H9 (cell line): Measurements from ENCODE around the gene ARID5A. TPM values are rescaled to one million over a fixed set of nuclear protein-coding genes. Genes with fewer than 3 reads are reported as not detected.

Experiments used
- DNase-seq: peaks from one replicate; pipeline ENCODE4 v3.0.0-alpha.2; 2017
- H2AFZ ChIP-seq: one replicate; pipeline ENCODE4 v1.6.1; 2013; ENCODE audit warnings: mild to moderate bottlenecking, low read length, control low read depth, moderate library complexity
- H2AK5ac ChIP-seq: 2 replicates; pipeline ENCODE4 v1.6.1; 2013; ENCODE audit warnings: low read length, control low read depth, mixed read lengths; ENCODE audit not compliant: insufficient read length
- H2BK120ac ChIP-seq: one replicate; pipeline ENCODE4 v1.6.1; 2013; ENCODE audit warnings: low read depth, mild to moderate bottlenecking, low read length, control low read depth, inconsistent platforms; ENCODE audit not compliant: poor library complexity, severe bottlenecking
- H2BK12ac ChIP-seq: 2 replicates; pipeline ENCODE4 v1.6.1; 2013; ENCODE audit warnings: low read length, control low read depth, mixed read lengths, low read depth; ENCODE audit not compliant: insufficient read length
- H2BK15ac ChIP-seq: 2 replicates; pipeline ENCODE4 v1.6.1; 2013; ENCODE audit warnings: low read depth, low read length, control low read depth
- H2BK20ac ChIP-seq: one replicate; pipeline ENCODE4 v1.6.1; 2013; ENCODE audit warnings: low read depth, mild to moderate bottlenecking, low read length, control low read depth, inconsistent platforms; ENCODE audit not compliant: poor library complexity, severe bottlenecking
- H2BK5ac ChIP-seq: 2 replicates; pipeline ENCODE4 v1.6.1; 2013; ENCODE audit warnings: low read length, control low read depth, mixed read lengths; ENCODE audit not compliant: insufficient read length
- H3K14ac ChIP-seq: 2 replicates; pipeline ENCODE4 v1.6.1; 2013; ENCODE audit warnings: low read length, control low read depth; ENCODE audit not compliant: insufficient read depth
- H3K18ac ChIP-seq: 2 replicates; pipeline ENCODE4 v1.6.1; 2013; ENCODE audit warnings: low read depth, mild to moderate bottlenecking, mixed read lengths, low read length, control low read depth; ENCODE audit not compliant: insufficient read length
- H3K23ac ChIP-seq: 2 replicates; pipeline ENCODE4 v1.6.1; 2013; ENCODE audit warnings: low read length, control low read depth, mixed read lengths, low read depth; ENCODE audit not compliant: insufficient read length
- H3K23me2 ChIP-seq: 2 replicates; pipeline ENCODE4 v1.6.1; 2013; ENCODE audit warnings: low read depth, mild to moderate bottlenecking, mixed read lengths, low read length, control low read depth; ENCODE audit not compliant: insufficient read length, poor library complexity, severe bottlenecking
- H3K27ac ChIP-seq: 2 replicates; pipeline ENCODE4 v1.5.1; 2013; ENCODE audit warnings: low read length, control low read depth, mixed read lengths, low read depth; ENCODE audit not compliant: insufficient read length
- H3K27me3 ChIP-seq: 2 replicates; pipeline ENCODE4 v1.6.1; 2013; ENCODE audit warnings: low read length, control low read depth, inconsistent platforms; ENCODE audit not compliant: insufficient read depth
- H3K4ac ChIP-seq: 2 replicates; pipeline ENCODE4 v1.6.1; 2013; ENCODE audit warnings: low read depth, mild to moderate bottlenecking, control low read depth, inconsistent platforms, low read length, moderate library complexity
- H3K4me1 ChIP-seq: 2 replicates; pipeline ENCODE4 v1.6.1; 2013; ENCODE audit warnings: low read length, control low read depth, inconsistent platforms; ENCODE audit not compliant: insufficient read depth
- H3K4me2 ChIP-seq: 2 replicates; pipeline ENCODE4 v1.6.1; 2013; ENCODE audit warnings: low read length, control low read depth, mixed read lengths; ENCODE audit not compliant: insufficient read length, insufficient read depth
- H3K56ac ChIP-seq: 2 replicates; pipeline ENCODE4 v1.6.1; 2013; ENCODE audit warnings: low read depth, mild to moderate bottlenecking, mixed read lengths, low read length, control low read depth; ENCODE audit not compliant: insufficient read length
- H3K79me1 ChIP-seq: 2 replicates; pipeline ENCODE4 v1.6.1; 2013; ENCODE audit warnings: low read depth, mild to moderate bottlenecking, moderate library complexity, low read length, control low read depth, inconsistent platforms; ENCODE audit not compliant: insufficient read depth, poor library complexity, severe bottlenecking
- H3K79me2 ChIP-seq: 2 replicates; pipeline ENCODE4 v1.6.1; 2013; ENCODE audit warnings: low read length, control low read depth, inconsistent platforms; ENCODE audit not compliant: insufficient read depth
- H3K9ac ChIP-seq: 2 replicates; pipeline ENCODE4 v1.6.1; 2013; ENCODE audit warnings: low read length, control low read depth, mixed read lengths; ENCODE audit not compliant: insufficient read length; ENCODE audit errors: extremely low read depth
- H3K9me3 ChIP-seq: one replicate; pipeline ENCODE4 v1.6.1; 2013; ENCODE audit warnings: low read depth, low read length, inconsistent platforms; ENCODE audit not compliant: control insufficient read depth
- H3T11ph ChIP-seq: one replicate; pipeline ENCODE4 v1.6.1; 2013; ENCODE audit warnings: mild to moderate bottlenecking, low read length, control low read depth, inconsistent platforms
- H4K20me1 ChIP-seq: one replicate; pipeline ENCODE4 v1.6.1; 2013; ENCODE audit not compliant: control insufficient read depth, insufficient read length, insufficient read depth
- H4K5ac ChIP-seq: 2 replicates; pipeline ENCODE4 v1.6.1; 2013; ENCODE audit warnings: low read depth, mild to moderate bottlenecking, mixed read lengths, low read length, control low read depth; ENCODE audit not compliant: insufficient read length
- H4K8ac ChIP-seq: replicated peaks from 2 replicates; pipeline ENCODE4 v1.6.1; 2013; ENCODE audit warnings: low read length, control low read depth, mixed read lengths, low read depth; ENCODE audit not compliant: insufficient read length
- H4K91ac ChIP-seq: 2 replicates; pipeline ENCODE4 v1.6.1; 2013; ENCODE audit warnings: low read depth, mild to moderate bottlenecking, moderate library complexity, mixed read lengths, low read length, control low read depth; ENCODE audit not compliant: insufficient read length
- H3K27ac Mint-ChIP-seq, 3 experiments: 2 replicates in 2 of 3; 3 replicates in 1 of 3; pipeline ENCODE4 v1.8.0; 2020 to 2021; ENCODE audit warnings: mixed read lengths in 3 of 3, mild to moderate bottlenecking in 1 of 3, moderate library complexity in 1 of 3
- H3K27me3 Mint-ChIP-seq: 2 replicates; pipeline ENCODE4 v1.8.0; 2021; ENCODE audit warnings: low read depth, mild to moderate bottlenecking, moderate library complexity, mixed read lengths
- H3K36me3 Mint-ChIP-seq, 3 experiments: 2 replicates in 2 of 3; 3 replicates in 1 of 3; pipeline ENCODE4 v1.8.0; 2020 to 2021; ENCODE audit warnings: low read depth in 3 of 3, mixed read lengths in 3 of 3; ENCODE audit not compliant: insufficient read depth in 1 of 3
- H3K4me1 Mint-ChIP-seq, 2 experiments: 2 replicates each; pipeline ENCODE4 v1.8.0; 2020; ENCODE audit warnings: mixed read lengths in 2 of 2
- H3K4me3 Mint-ChIP-seq, 2 experiments: 2 replicates in 1 of 2; 3 replicates in 1 of 2; pipeline ENCODE4 v1.8.0; 2020 to 2021; ENCODE audit warnings: mild to moderate bottlenecking in 2 of 2, mixed read lengths in 2 of 2, moderate library complexity in 1 of 2
- H3K9me3 Mint-ChIP-seq, 2 experiments: 2 replicates in 1 of 2; 3 replicates in 1 of 2; pipeline ENCODE4 v1.8.0; 2020; ENCODE audit warnings: mild to moderate bottlenecking in 2 of 2, mixed read lengths in 2 of 2, moderate library complexity in 1 of 2
- WGBS: extraction: QIAGEN DNeasy Blood & Tissue Kit; methylation state at CpG from one replicate; pipeline ENCODE4 v1.1.7; 2013; ENCODE audit warnings: missing lambda C conversion rate, low lambda C conversion rate, mixed read lengths; ENCODE audit not compliant: insufficient read length; ENCODE audit errors: extremely low coverage; 5-methylcytosine and 5-hydroxymethylcytosine counted together
- total RNA-seq: library from RNA; stranded (reverse); gene quantifications from 2 replicates; pipeline ENCODE4 v1.2.1, GENCODE V29; 2021
- TF ChIP-seq, protein P1 (sequence below): fragments of 200-600 bp; sonication (generic); conservative IDR thresholded peaks from 3 replicates; pipeline ENCODE4 v1.8.0; 2021; ENCODE audit warnings: antibody characterized with exemption, mild to moderate bottlenecking

Gene ARID5A
- total RNA-seq, 1 experiment from 2014 or later: 4.5 TPM

DNA sequence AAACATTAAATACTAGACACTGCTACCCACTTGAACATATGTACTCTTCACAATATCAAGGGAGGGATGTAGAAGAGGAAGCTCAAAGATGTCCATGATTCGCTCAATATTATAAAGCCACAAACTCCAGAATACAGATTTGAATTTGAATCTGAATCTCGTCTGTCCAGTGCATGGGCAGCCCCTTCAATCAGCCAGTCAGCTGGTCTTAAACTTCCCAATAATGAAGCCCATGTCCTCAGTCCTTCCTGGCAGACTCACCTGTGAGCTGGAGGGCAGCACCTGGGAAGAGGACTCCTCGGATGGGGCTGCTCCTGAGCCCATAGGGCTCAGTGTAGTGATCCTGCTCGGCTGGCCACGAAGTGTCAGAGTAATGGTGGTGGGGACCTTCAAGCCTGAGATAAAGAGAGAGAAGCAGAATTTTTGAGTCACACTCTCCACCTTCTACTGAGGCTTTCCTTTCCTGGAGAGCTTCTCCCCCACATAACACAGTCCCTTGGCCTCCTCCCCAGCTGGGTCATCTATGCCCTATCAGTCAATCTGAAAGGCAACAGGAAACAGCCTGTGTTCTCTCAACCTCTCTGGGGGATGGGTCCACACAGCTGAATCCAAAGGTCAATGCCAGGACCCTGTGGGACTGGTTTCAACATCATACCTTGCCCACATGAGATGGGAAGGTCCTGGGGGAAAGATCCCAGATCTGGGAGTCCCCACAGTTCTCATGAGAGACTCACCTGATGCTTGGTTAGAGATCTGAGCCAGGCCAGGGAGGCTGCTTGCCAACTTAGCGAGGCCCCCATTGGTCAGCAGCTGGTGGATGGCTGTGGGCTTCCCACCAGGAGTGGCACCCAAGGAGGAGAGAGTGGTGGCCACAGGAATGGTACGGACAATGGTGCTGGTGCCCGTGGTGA is 65.1 kb downstream of the ARID5A start:
- H2AFZ ChIP-seq: no peak overlapping the region
- no peak overlapping the region for H3K23ac ChIP-seq
- no peaks in the 10 kb centered on the region for H3K79me1 ChIP-seq
- H3K27me3 Mint-ChIP-seq: peaks cover 1% of the 10 kb centered on the region; the same call in 1 of the 2 replicates
- DNase-seq: no peak
- no peaks in the 10 kb centered on the region for H3K27me3 ChIP-seq
- H3K9me3 Mint-ChIP-seq: no peaks in the 10 kb centered on the region
- H3K9me3 ChIP-seq: no peaks in the 10 kb centered on the region
- peaks cover 46 to 87% (median 87%) of the 10 kb centered on the region in 3 experiments; a peak in 6 of 7 replicates for H3K36me3 Mint-ChIP-seq
- no peaks in the 10 kb centered on the region for H4K20me1 ChIP-seq
- TF ChIP-seq, protein P1, sequence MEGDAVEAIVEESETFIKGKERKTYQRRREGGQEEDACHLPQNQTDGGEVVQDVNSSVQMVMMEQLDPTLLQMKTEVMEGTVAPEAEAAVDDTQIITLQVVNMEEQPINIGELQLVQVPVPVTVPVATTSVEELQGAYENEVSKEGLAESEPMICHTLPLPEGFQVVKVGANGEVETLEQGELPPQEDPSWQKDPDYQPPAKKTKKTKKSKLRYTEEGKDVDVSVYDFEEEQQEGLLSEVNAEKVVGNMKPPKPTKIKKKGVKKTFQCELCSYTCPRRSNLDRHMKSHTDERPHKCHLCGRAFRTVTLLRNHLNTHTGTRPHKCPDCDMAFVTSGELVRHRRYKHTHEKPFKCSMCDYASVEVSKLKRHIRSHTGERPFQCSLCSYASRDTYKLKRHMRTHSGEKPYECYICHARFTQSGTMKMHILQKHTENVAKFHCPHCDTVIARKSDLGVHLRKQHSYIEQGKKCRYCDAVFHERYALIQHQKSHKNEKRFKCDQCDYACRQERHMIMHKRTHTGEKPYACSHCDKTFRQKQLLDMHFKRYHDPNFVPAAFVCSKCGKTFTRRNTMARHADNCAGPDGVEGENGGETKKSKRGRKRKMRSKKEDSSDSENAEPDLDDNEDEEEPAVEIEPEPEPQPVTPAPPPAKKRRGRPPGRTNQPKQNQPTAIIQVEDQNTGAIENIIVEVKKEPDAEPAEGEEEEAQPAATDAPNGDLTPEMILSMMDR: no peak
- H3K4ac ChIP-seq: no peak overlapping the region
- H2BK15ac ChIP-seq: no peak overlapping the region
- H4K91ac ChIP-seq: no peak overlapping the region
- no peak overlapping the region for H3K4me3 Mint-ChIP-seq
- H2BK120ac ChIP-seq: no peak overlapping the region
- H3K23me2 ChIP-seq: no peaks in the 10 kb centered on the region
- H2BK12ac ChIP-seq: no peak overlapping the region
- H3K56ac ChIP-seq: no peak overlapping the region
- no peak overlapping the region for H3K18ac ChIP-seq
- no CpG with 5 or more reads among the region's 8 CpGs for WGBS
- no peaks in the 10 kb centered on the region for H3K4me1 ChIP-seq
- H3K14ac ChIP-seq: no peak overlapping the region
- H4K8ac ChIP-seq: no peak overlapping the region
- H3K4me2 ChIP-seq: no peak overlapping the region
- H4K5ac ChIP-seq: no peak overlapping the region
- no peaks in the 10 kb centered on the region for H3K79me2 ChIP-seq
- H2AK5ac ChIP-seq: no peak overlapping the region
- no peak overlapping the region for H2BK5ac ChIP-seq
- no peak overlapping the region for H2BK20ac ChIP-seq
- H3K27ac Mint-ChIP-seq: no peak overlapping the region
- no peaks in the 10 kb centered on the region for H3K4me1 Mint-ChIP-seq
- H3K9ac ChIP-seq: no peak overlapping the region
- no peak overlapping the region for H3K27ac ChIP-seq
- H3T11ph ChIP-seq: no peak overlapping the region

Other genes with a start within 250 kb of the ARID5A start
- 215 and 218 TPM in 2 replicates for gene SNRNP200, start 231.2 kb upstream of the ARID5A start, total RNA-seq
- 16.1 and 16.3 TPM in 2 replicates for gene ITPRIPL1, start 211.4 kb upstream of the ARID5A start, total RNA-seq
- gene NCAPH, start 201.0 kb upstream of the ARID5A start, total RNA-seq: 52.9 and 55.8 TPM in 2 replicates
- gene NEURL3, start 31.4 kb upstream of the ARID5A start, total RNA-seq: not detected in 2 replicates
- gene KANSL3, start 101.6 kb downstream of the ARID5A start, total RNA-seq: 34.2 and 35.7 TPM in 2 replicates
- gene FER1L5, start 106.0 kb downstream of the ARID5A start, total RNA-seq: 0.83 and 1.2 TPM in 2 replicates
- 17.6 and 18.8 TPM in 2 replicates for gene LMAN2L, start 203.3 kb downstream of the ARID5A start, total RNA-seq
- 8.5 and 8.9 TPM in 2 replicates for gene CNNM4, start 224.2 kb downstream of the ARID5A start, total RNA-seq